ENCODE measurements around the gene BET1. TPM values are rescaled to one million over a fixed set of nuclear protein-coding genes. Genes with fewer than 3 reads are reported as not detected.
"Not testable (repeated sequence)": the region's sequence is repeated elsewhere in the genome, so short reads cannot be mapped to it uniquely, and the experiment has no call there.

Gene BET1
- polyA plus RNA-seq, 1 of the 3 experiments (the other 2 are of a cell fraction): 20.1 TPM

DNA sequence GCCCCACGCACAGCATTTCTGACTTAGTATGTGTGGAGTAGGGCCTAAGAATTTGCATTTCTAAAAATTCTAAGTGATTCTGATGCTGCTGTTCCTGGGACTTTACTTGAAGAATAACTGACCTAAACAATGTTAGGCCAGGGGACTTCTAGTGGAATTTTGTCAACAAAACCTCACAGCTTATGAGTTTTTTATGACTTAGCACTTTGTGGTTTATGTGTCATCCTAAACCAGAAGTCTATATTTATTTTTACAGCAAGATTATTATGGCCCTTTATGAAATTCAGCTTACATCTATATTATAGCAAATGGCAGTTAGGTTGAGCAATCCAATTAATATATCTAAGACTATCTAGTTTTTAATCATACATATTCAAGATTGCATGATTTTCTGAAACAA lies 24.6 kb upstream of the BET1 start:
- no peak overlapping the region for H2AFZ ChIP-seq (ENCODE audit: low read depth)
- H3K9me3 ChIP-seq: no peaks in the 10 kb centered on the region
- no peaks in the 10 kb centered on the region for H4K20me1 ChIP-seq (ENCODE audit: insufficient read depth)
- H3K4me1 ChIP-seq (ENCODE audit: control insufficient read depth in 1 of 2, insufficient read depth in 2 of 2, low read depth in 1 of 2, low read length in 1 of 2): peaks cover 0 to 4% of the 10 kb centered on the region in 2 experiments; a peak in 1 of 4 replicates
- 88% methylated on average over 1 of the region's 1 CpG for WGBS (ENCODE audit: low lambda C conversion rate)
- no peak overlapping the region for H3K9ac ChIP-seq
- no peak for DNase-seq
- H3K79me2 ChIP-seq (ENCODE audit: insufficient read depth): no peaks in the 10 kb centered on the region
- ChIA-PET CTCF (interaction anchor here (1.9 kb wide), 1 partner anchor 9 kb away, joined by 10 read pairs; no protein-coding TSS in a partner anchor), POLR2A (no interaction called here)
- H3K4me2 ChIP-seq: no peak overlapping the region
- no peaks in the 10 kb centered on the region for H3F3A ChIP-seq (replicated peaks; ENCODE audit: insufficient read depth)
- no peak overlapping the region for H3K4me3 ChIP-seq (ENCODE audit: low read depth in 2 of 2, low read length in 1 of 2)
- H3K36me3 ChIP-seq (replicated peaks in 1 of 2; ENCODE audit: control insufficient read depth in 1 of 2, insufficient read depth in 2 of 2, low read length in 1 of 2): no peaks in the 10 kb centered on the region
- no peak overlapping the region for H3K27ac ChIP-seq (ENCODE audit: low read depth in 2 of 2, low read length in 1 of 2)
- TF ChIP-seq MXI1 (IDR thresholded peaks at IDR 0.05; ENCODE audit: low read depth, low read length): no peak
- peak; percentile 4; the same call in 1 of the 2 replicates for TF ChIP-seq FOSL2 (IDR thresholded peaks at IDR 0.05; ENCODE audit: borderline replicate concordance, low read depth)
- no peak for TF ChIP-seq SMC3 (IDR thresholded peaks at IDR 0.05; ENCODE audit: low read depth, low read length)
- no peak for TF ChIP-seq RXRA (IDR thresholded peaks at IDR 0.05; ENCODE audit: borderline replicate concordance, low read depth)
- H3K9me2 ChIP-seq: no peaks in the 10 kb centered on the region
- H3K27me3 ChIP-seq (ENCODE audit: insufficient read depth): no peaks in the 10 kb centered on the region

DNA sequence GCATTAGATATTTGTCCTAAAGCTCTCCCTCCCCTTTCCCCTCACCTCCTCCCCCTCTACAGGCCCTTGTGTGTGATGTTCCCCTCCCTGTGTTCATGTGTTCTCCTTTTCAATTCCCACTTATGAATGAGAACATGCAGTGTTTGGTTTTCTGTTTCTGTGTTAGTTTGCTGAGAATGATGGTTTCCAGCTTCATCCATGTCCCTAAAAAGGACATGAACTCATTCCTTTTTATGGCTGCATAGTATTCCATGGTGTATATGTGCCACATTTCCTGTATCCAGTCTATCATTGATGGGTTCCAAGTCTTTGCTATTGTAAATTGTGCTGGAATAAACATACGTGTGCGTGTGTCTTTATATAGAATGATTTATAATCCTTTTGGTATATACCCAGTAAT lies 22.5 kb upstream of the BET1 start:
- H3K36me3 ChIP-seq (replicated peaks in 1 of 2; ENCODE audit: control insufficient read depth in 1 of 2, insufficient read depth in 2 of 2, low read length in 1 of 2); H3K27me3 ChIP-seq (ENCODE audit: insufficient read depth); DNase-seq; H3K79me2 ChIP-seq (ENCODE audit: insufficient read depth); H3K4me1 ChIP-seq (ENCODE audit: control insufficient read depth in 1 of 2, insufficient read depth in 2 of 2, low read depth in 1 of 2, low read length in 1 of 2); H4K20me1 ChIP-seq (ENCODE audit: insufficient read depth); POLR2A ChIA-PET; H2AFZ ChIP-seq (ENCODE audit: low read depth); H3K4me3 ChIP-seq (ENCODE audit: low read depth in 2 of 2, low read length in 1 of 2); H3K27ac ChIP-seq (ENCODE audit: low read depth in 2 of 2, low read length in 1 of 2); H3F3A ChIP-seq (replicated peaks; ENCODE audit: insufficient read depth); H3K9me3 ChIP-seq; H3K4me2 ChIP-seq; H3K9ac ChIP-seq; CTCF ChIA-PET; H3K9me2 ChIP-seq: not testable (repeated sequence)
- WGBS (ENCODE audit: low lambda C conversion rate): 84% methylated on average over 2 of the region's 2 CpGs

DNA sequence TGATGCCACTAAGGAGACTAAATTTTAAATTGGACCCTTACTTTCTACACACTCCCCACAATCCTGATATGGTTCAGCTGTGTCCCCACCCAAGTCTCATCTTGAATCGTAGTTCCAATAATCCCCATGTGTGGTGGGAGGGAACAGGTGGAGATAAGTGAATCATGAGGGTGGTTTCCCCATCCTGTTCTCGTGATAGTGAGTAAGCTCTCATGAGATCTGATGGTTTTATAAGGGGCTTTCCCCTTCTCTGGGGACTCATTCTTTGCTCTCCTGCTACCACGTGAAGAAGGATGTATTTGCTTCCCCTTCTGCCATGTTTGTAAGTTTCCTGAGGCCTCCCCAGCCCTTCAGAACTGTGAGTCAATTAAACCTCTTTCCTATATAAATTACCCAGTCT lies 18.4 kb upstream of the BET1 start:
- WGBS (ENCODE audit: low lambda C conversion rate): 56% methylated on average over 3 of the region's 3 CpGs
- Histone ChIP-seq H4K20me1 (ENCODE audit: insufficient read depth) (no peaks in the 10 kb centered on the region), H3K4me1 (ENCODE audit: control insufficient read depth in 1 of 2, insufficient read depth in 2 of 2, low read depth in 1 of 2, low read length in 1 of 2) (no peaks in the 10 kb centered on the region), H3K79me2 (ENCODE audit: insufficient read depth) (no peaks in the 10 kb centered on the region), H3K4me2 (no peak overlapping the region), H3K9ac (no peak overlapping the region), H2AFZ (ENCODE audit: low read depth) (no peak overlapping the region), H3K9me3 (0 out of 2 replicates have a peak, but pooled peaks cover 5% of the 10 kb centered on the region), H3K36me3 (replicated peaks in 1 of 2; ENCODE audit: control insufficient read depth in 1 of 2, insufficient read depth in 2 of 2, low read length in 1 of 2) (no peaks in the 10 kb centered on the region), H3K9me2 (no peaks in the 10 kb centered on the region), H3F3A (replicated peaks; ENCODE audit: insufficient read depth) (peaks cover 4% of the 10 kb centered on the region), H3K4me3 (ENCODE audit: low read depth in 2 of 2, low read length in 1 of 2) (no peak overlapping the region), H3K27me3 (ENCODE audit: insufficient read depth) (no peaks in the 10 kb centered on the region), H3K27ac (ENCODE audit: low read depth in 2 of 2, low read length in 1 of 2) (no peak overlapping the region)
- TF ChIP-seq FOXM1 (IDR thresholded peaks at IDR 0.05; ENCODE audit: low read depth) (no peak), RXRA (IDR thresholded peaks at IDR 0.05; ENCODE audit: borderline replicate concordance, low read depth) (no peak), NFIC (IDR thresholded peaks at IDR 0.05; ENCODE audit: borderline replicate concordance) (no peak), GABPA (IDR thresholded peaks at IDR 0.05; ENCODE audit: low read depth) (no peak)
- TF ChIP-seq, protein P1, sequence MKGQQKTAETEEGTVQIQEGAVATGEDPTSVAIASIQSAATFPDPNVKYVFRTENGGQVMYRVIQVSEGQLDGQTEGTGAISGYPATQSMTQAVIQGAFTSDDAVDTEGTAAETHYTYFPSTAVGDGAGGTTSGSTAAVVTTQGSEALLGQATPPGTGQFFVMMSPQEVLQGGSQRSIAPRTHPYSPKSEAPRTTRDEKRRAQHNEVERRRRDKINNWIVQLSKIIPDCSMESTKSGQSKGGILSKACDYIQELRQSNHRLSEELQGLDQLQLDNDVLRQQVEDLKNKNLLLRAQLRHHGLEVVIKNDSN (IDR thresholded peaks at IDR 0.05; ENCODE audit: borderline replicate concordance, low read depth): no peak
- CTCF ChIA-PET: interaction anchor here (2.4 kb wide), 1 partner anchor 11 kb away, joined by 6 read pairs; no protein-coding TSS in a partner anchor
- no peak for DNase-seq
- POLR2A ChIA-PET: no interaction called here
